Natural killer cell (primary cell): Measurements from ENCODE around the gene PCSK5. TPM values are rescaled to one million over a fixed set of nuclear protein-coding genes. Genes with fewer than 3 reads are reported as not detected.
"Not testable (repeated sequence)": the region's sequence is repeated elsewhere in the genome, so short reads cannot be mapped to it uniquely, and the experiment has no call there.

Experiments
- ATAC-seq, 3 donors: fragments of 150-1000 bp in 2 of 3; fragments of 200-7000 bp in 1 of 3; cut with Tn5 transposase; 1 replicate in 1 of 3; 2 replicates in 2 of 3; pipeline ENCODE4 v1.10.0; 2021; ENCODE audit warnings: mild to moderate bottlenecking in 2 of 3, moderate library complexity in 2 of 3
- DNase-seq, 2 donors: peaks; one replicate each; pipeline versions ENCODE4 v3.0.0 to v3.0.0-alpha.2; 2013 to 2021; ENCODE audit warnings: mixed read lengths in 1 of 2
- H3K27ac ChIP-seq: one replicate; pipeline ENCODE4 v1.5.1; 2013; ENCODE audit warnings: mild to moderate bottlenecking, low read length
- H3K27me3 ChIP-seq: one replicate; pipeline ENCODE4 v1.6.1; 2013; ENCODE audit warnings: low read length; ENCODE audit not compliant: control insufficient read depth, insufficient read depth
- H3K36me3 ChIP-seq: one replicate; pipeline ENCODE4 v1.6.1; 2013; ENCODE audit warnings: low read length; ENCODE audit not compliant: control insufficient read depth, insufficient read depth
- H3K4me1 ChIP-seq: one replicate; pipeline ENCODE4 v1.6.1; 2013; ENCODE audit warnings: low read length; ENCODE audit not compliant: control insufficient read depth, insufficient read depth
- H3K4me3 ChIP-seq: one replicate; pipeline ENCODE4 v1.5.1; 2013; ENCODE audit warnings: low read length
- H3K9me3 ChIP-seq: one replicate; pipeline ENCODE4 v1.6.1; 2013; ENCODE audit warnings: low read length; ENCODE audit not compliant: control insufficient read depth, insufficient read depth
- H3K27ac Mint-ChIP-seq, 2 donors: one replicate each; pipeline ENCODE4 v1.8.0; 2022; ENCODE audit warnings: mild to moderate bottlenecking in 2 of 2, mixed read lengths in 2 of 2, moderate library complexity in 1 of 2
- H3K27me3 Mint-ChIP-seq, 2 donors: one replicate each; pipeline ENCODE4 v1.8.0; 2022; ENCODE audit warnings: low read depth in 2 of 2, mixed read lengths in 2 of 2
- H3K36me3 Mint-ChIP-seq: one replicate; pipeline ENCODE4 v1.8.0; 2022; ENCODE audit warnings: mixed read lengths
- H3K4me1 Mint-ChIP-seq, 2 donors: one replicate each; pipeline ENCODE4 v1.8.0; 2022; ENCODE audit warnings: mixed read lengths in 2 of 2
- H3K4me3 Mint-ChIP-seq: one replicate; pipeline ENCODE4 v1.8.0; 2022; ENCODE audit warnings: mild to moderate bottlenecking, moderate library complexity, mixed read lengths
- H3K9me3 Mint-ChIP-seq, 2 donors: one replicate each; pipeline ENCODE4 v1.8.0; 2022; ENCODE audit warnings: mixed read lengths in 2 of 2
- WGBS: methylation state at CpG from one replicate; pipeline ENCODE4 v1.1.7; 2013; ENCODE audit warnings: missing lambda C conversion rate; ENCODE audit not compliant: insufficient coverage; 5-methylcytosine and 5-hydroxymethylcytosine counted together
- intact Hi-C: fragments of 100-400 bp; cut with micrococcal nuclease; formaldehyde crosslinking; loops from one replicate; pipeline ENCODE4 v1.14.2; 2022
- total RNA-seq, 4 donors: library from RNA; stranded (reverse); fragments of 120-200 nt in 1 of 4; gene quantifications; one replicate each; pipeline versions ENCODE4 v1.2.3 to v1.2.4, GENCODE V29; 2013 to 2022
- TF ChIP-seq, protein P1 (sequence below): fragments of 200-600 bp; IDR thresholded peaks from one replicate; pipeline ENCODE4 v1.8.0; 2022; ENCODE audit warnings: antibody characterized with exemption

Gene PCSK5
- total RNA-seq, 3 donors from 2014 or later (not counting 1 experiment from before 2014, with no cell fraction given), result 2.4 to 13.2 (median 5.7) TPM

- TF ChIP-seq, protein P1, sequence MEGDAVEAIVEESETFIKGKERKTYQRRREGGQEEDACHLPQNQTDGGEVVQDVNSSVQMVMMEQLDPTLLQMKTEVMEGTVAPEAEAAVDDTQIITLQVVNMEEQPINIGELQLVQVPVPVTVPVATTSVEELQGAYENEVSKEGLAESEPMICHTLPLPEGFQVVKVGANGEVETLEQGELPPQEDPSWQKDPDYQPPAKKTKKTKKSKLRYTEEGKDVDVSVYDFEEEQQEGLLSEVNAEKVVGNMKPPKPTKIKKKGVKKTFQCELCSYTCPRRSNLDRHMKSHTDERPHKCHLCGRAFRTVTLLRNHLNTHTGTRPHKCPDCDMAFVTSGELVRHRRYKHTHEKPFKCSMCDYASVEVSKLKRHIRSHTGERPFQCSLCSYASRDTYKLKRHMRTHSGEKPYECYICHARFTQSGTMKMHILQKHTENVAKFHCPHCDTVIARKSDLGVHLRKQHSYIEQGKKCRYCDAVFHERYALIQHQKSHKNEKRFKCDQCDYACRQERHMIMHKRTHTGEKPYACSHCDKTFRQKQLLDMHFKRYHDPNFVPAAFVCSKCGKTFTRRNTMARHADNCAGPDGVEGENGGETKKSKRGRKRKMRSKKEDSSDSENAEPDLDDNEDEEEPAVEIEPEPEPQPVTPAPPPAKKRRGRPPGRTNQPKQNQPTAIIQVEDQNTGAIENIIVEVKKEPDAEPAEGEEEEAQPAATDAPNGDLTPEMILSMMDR, result peak; percentile 73
- no peaks in the 10 kb centered on the region for H3K9me3 ChIP-seq
- H3K4me1 Mint-ChIP-seq, result no peaks in the 10 kb centered on the region
- no peak overlapping the region for H3K27ac ChIP-seq
- no peaks in the 10 kb centered on the region for H3K27me3 ChIP-seq
- no peak overlapping the region for H3K4me3 ChIP-seq
- peaks cover 20 to 46% of the 10 kb centered on the region in 2 donors for H3K27me3 Mint-ChIP-seq
- no peaks in the 10 kb centered on the region for H3K36me3 ChIP-seq
- H3K4me3 Mint-ChIP-seq, result no peak overlapping the region
- intact Hi-C loops, result loop anchor here (2.0 to 10.0 kb wide), 3 partner anchors 436 to 1094 kb away; no protein-coding TSS in a partner anchor
- 51% methylated on average over 2 of the region's 2 CpGs for WGBS
- H3K27ac Mint-ChIP-seq, result no peak overlapping the region
- DNase-seq (peak in 1 of 2 donors; percentile 69), ATAC-seq (peak in 1 of 3 donors; percentile 60)
- no peaks in the 10 kb centered on the region for H3K9me3 Mint-ChIP-seq
- H3K36me3 Mint-ChIP-seq, result no peaks in the 10 kb centered on the region
- H3K4me1 ChIP-seq, result no peaks in the 10 kb centered on the region
These were observed 24.1 kb upstream of the PCSK5 start for GRCh38 chr9:75866273-75866871.

GRCh38 chr9:75868526-75868925, 21.9 kb upstream of the PCSK5 start:
- WGBS, result 88% methylated on average over 2 of the region's 2 CpGs
- not testable (repeated sequence) for H3K27ac ChIP-seq, H3K4me3 Mint-ChIP-seq, DNase-seq, H3K9me3 Mint-ChIP-seq, H3K4me1 Mint-ChIP-seq, H3K36me3 ChIP-seq, H3K36me3 Mint-ChIP-seq, H3K27me3 ChIP-seq, ATAC-seq, H3K27ac Mint-ChIP-seq, H3K9me3 ChIP-seq, H3K4me3 ChIP-seq, H3K4me1 ChIP-seq
- peaks cover 16 to 42% of the 10 kb centered on the region in 2 donors for H3K27me3 Mint-ChIP-seq
- intact Hi-C loops, result loop anchor here (5.0 to 10.0 kb wide), 2 partner anchors 604 to 1096 kb away; no protein-coding TSS in a partner anchor

GRCh38 chr9:75869236-75869635, 21.2 kb upstream of the PCSK5 start:
- intact Hi-C loops, result loop anchor here (5.0 to 10.0 kb wide), 2 partner anchors 604 to 1097 kb away; no protein-coding TSS in a partner anchor
- no peak overlapping the region for H3K27ac Mint-ChIP-seq

DNA sequence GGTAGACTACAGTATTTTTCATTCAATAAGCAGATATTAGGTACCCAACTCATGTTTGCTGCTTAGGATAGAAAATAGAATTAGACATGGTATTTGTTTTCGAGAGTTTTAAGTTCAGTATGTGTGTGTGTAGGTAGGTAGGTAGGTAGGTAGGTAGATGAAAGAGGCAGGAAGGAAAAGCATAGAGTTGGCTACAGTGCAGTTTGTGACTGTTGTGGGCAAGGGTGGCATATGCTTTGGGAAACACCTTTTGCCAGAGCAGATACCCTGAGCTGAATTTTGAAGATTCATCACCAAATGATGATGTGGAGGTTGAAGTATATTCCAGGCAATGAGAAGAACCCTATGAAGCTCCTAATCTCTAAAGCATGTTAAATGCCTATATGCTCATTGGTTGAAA, 20.0 kb upstream of the PCSK5 start:
- Mint-ChIP-seq H3K4me1 (no peaks in the 10 kb centered on the region), H3K9me3 (no peaks in the 10 kb centered on the region), H3K27ac (no peak overlapping the region), H3K27me3 (peaks cover 18 to 31% of the 10 kb centered on the region in 2 donors), H3K4me3 (no peak overlapping the region), H3K36me3 (no peaks in the 10 kb centered on the region)
- Histone ChIP-seq H3K36me3 (no peaks in the 10 kb centered on the region), H3K4me3 (no peak overlapping the region), H3K4me1 (no peaks in the 10 kb centered on the region), H3K27ac (no peak overlapping the region), H3K27me3 (no peaks in the 10 kb centered on the region), H3K9me3 (no peaks in the 10 kb centered on the region)
- TF ChIP-seq, protein P1, result no peak
- intact Hi-C loops, result no loop called here
- ATAC-seq (no peak), DNase-seq (peak in 1 of 2 donors; percentile 44)
- WGBS, result 56% methylated on average over 1 of the region's 1 CpG

More at GRCh38 chr9:75869236-75869635, 21.2 kb upstream of the PCSK5 start:
- no peaks in the 10 kb centered on the region for H3K36me3 ChIP-seq
- no peaks in the 10 kb centered on the region for H3K36me3 Mint-ChIP-seq
- no peak overlapping the region for H3K4me3 ChIP-seq
- DNase-seq (no peak), ATAC-seq (peak in 1 of 3 donors; percentile 46)
- H3K4me1 Mint-ChIP-seq, result no peaks in the 10 kb centered on the region
- no peak overlapping the region for H3K27ac ChIP-seq
- no peaks in the 10 kb centered on the region for H3K4me1 ChIP-seq
- WGBS, result 86% methylated on average over 1 of the region's 3 CpGs
- H3K27me3 ChIP-seq, result no peaks in the 10 kb centered on the region
- H3K9me3 Mint-ChIP-seq, result no peaks in the 10 kb centered on the region
- H3K9me3 ChIP-seq, result no peaks in the 10 kb centered on the region
- TF ChIP-seq, protein P1, result no peak
- H3K4me3 Mint-ChIP-seq, result no peak overlapping the region
- peaks cover 18 to 35% of the 10 kb centered on the region in 2 donors for H3K27me3 Mint-ChIP-seq
